Panc1 (cell line): Measurements from ENCODE around the gene SFN. TPM values are rescaled to one million over a fixed set of nuclear protein-coding genes. Genes with fewer than 3 reads are reported as not detected.

Experiments used
- ATAC-seq: fragments of 200-7000 bp; cut with Tn5 transposase; 2 replicates; pipeline ENCODE4 v1.9.1; 2020; ENCODE audit warnings: mild to moderate bottlenecking, moderate library complexity
- BruUV-seq: library from RNA; stranded (reverse); fragments of 400-500 nt; replicated peaks from 2 replicates; lab custom pipeline; 2021; lab: Mats Ljungman, UMichigan
- CTCF ChIA-PET: fragments of 300-600 bp; sonication (Branson Sonifier 250); formaldehyde crosslinking; loops from one replicate; lab custom pipeline; 2022; ENCODE audit warnings: antibody characterized with exemption; lab: Charles Lee
- POLR2A ChIA-PET: fragments of 300-600 bp; sonication (Branson Sonifier 250); formaldehyde crosslinking; loops from one replicate; lab custom pipeline; 2022; ENCODE audit warnings: antibody characterized with exemption; lab: Charles Lee
- DNase-seq: peaks from one replicate; pipeline ENCODE4 v3.0.0-alpha.2; 2010; ENCODE audit warnings: low read depth, low spot score
- H3K27ac ChIP-seq: 2 replicates; pipeline ENCODE4 v1.5.1; 2011; ENCODE audit warnings: mild to moderate bottlenecking, low read length, inconsistent platforms
- H3K27me3 ChIP-seq: fragments of 200-500 bp; sonication (Bioruptor generic); 2 replicates; pipeline ENCODE4 v1.6.0; 2014; ENCODE audit warnings: low read length, inconsistent platforms; ENCODE audit not compliant: control insufficient read depth, insufficient read depth
- H3K36me3 ChIP-seq: fragments of 200-500 bp; sonication (Bioruptor generic); 2 replicates; pipeline ENCODE4 v1.5.1; 2014; ENCODE audit warnings: inconsistent platforms, mild to moderate bottlenecking, low read length, moderate library complexity; ENCODE audit not compliant: control insufficient read depth, insufficient read depth
- H3K4me1 ChIP-seq: 2 replicates; pipeline ENCODE4 v1.5.1; 2011; ENCODE audit warnings: inconsistent platforms, mild to moderate bottlenecking, low read length, moderate library complexity; ENCODE audit not compliant: control insufficient read depth, insufficient read depth
- H3K4me3 ChIP-seq, 2 experiments: 2 replicates each; pipeline ENCODE4 v1.5.1; 2011 to 2012; ENCODE audit warnings: low read depth in 2 of 2, low read length in 2 of 2, mild to moderate bottlenecking in 2 of 2, inconsistent platforms in 1 of 2, moderate library complexity in 1 of 2
- H3K9me3 ChIP-seq: fragments of 200-500 bp; sonication (Bioruptor generic); 2 replicates; pipeline ENCODE4 v1.5.1; 2014; ENCODE audit warnings: low read depth, mild to moderate bottlenecking, inconsistent platforms, low read length, moderate library complexity; ENCODE audit not compliant: control insufficient read depth, insufficient read depth
- CTCF ChIP-seq: fragments of 450-650 bp; IDR thresholded peaks from 2 replicates; pipeline ENCODE4 v1.5.1; 2017; ENCODE audit warnings: mild to moderate bottlenecking
- POLR2AphosphoS5 ChIP-seq: IDR thresholded peaks from 2 replicates; pipeline ENCODE4 v1.6.1; 2012; ENCODE audit warnings: mild to moderate bottlenecking, low read depth, low read length, moderate library complexity
- REST ChIP-seq, 2 experiments: IDR thresholded peaks; 2 replicates each; pipeline ENCODE4 v1.6.1; 2011 to 2012; ENCODE audit warnings: low read depth in 2 of 2, control low read depth in 1 of 2, low read length in 1 of 2, mild to moderate bottlenecking in 1 of 2, moderate library complexity in 1 of 2; ENCODE audit not compliant: insufficient read depth in 1 of 2
- SIN3A ChIP-seq: IDR thresholded peaks from 2 replicates; pipeline ENCODE4 v1.6.1; 2012; ENCODE audit warnings: low read depth, mild to moderate bottlenecking, low read length, moderate library complexity, borderline replicate concordance; ENCODE audit not compliant: insufficient read depth
- TCF7L2 ChIP-seq: IDR thresholded peaks from 2 replicates; pipeline ENCODE4 v1.6.1; 2011; ENCODE audit warnings: mild to moderate bottlenecking, low read depth, low read length, inconsistent platforms
- in situ Hi-C: cut with HindIII; loops from 2 replicates; pipeline ENCODE4 v1.10.0; 2016; ENCODE audit warnings: low sequenced_read_pairs, low pct_unique_long_range_greater_than_20kb
- intact Hi-C: fragments of 100-400 bp; cut with micrococcal nuclease; formaldehyde crosslinking; loops from one replicate; pipeline ENCODE4 v1.10.0; 2022; ENCODE audit not compliant: unreplicated experiment
- total RNA-seq: library from RNA; stranded (reverse); gene quantifications from one replicate; pipeline ENCODE4 v1.2.1, GENCODE V29; 2021; ENCODE audit not compliant: unreplicated experiment

SFN gene
- total RNA-seq, 1 experiment from 2014 or later, result 188 TPM

GRCh38 chr1:26910343-26911160 is 47.6 kb downstream of the SFN start:
- no peak for TF ChIP-seq TCF7L2
- TF ChIP-seq CTCF, result no peak
- no peak for TF ChIP-seq POLR2AphosphoS5
- TF ChIP-seq SIN3A, result no peak
- TF ChIP-seq REST (IDR thresholded peaks at IDR 0.05; ENCODE audit: insufficient read depth in 1 of 2, low read depth in 2 of 2, low read length in 1 of 2), result no peak
- H3K36me3 ChIP-seq, result no peaks in the 10 kb centered on the region
- CTCF ChIA-PET, result no interaction called here
- intact Hi-C loops, result no loop called here
- no peak overlapping the region for H3K4me3 ChIP-seq
- no peak for DNase-seq
- POLR2A ChIA-PET, result no interaction called here
- in situ Hi-C loops, result no loop called here
- peaks cover 54% of the 10 kb centered on the region for H3K4me1 ChIP-seq
- no peak for ATAC-seq
- no peaks in the 10 kb centered on the region for H3K27me3 ChIP-seq
- peak overlapping the region; percentile 83 for H3K27ac ChIP-seq
- H3K9me3 ChIP-seq, result no peaks in the 10 kb centered on the region
- no TSS peak for BruUV-seq

- ChIA-PET POLR2A (no interaction called here), CTCF (interaction anchor here (0.5 kb wide), 1 partner anchor 135 kb away, joined by 4 read pairs; no protein-coding TSS in a partner anchor)
- in situ Hi-C loops, result no loop called here
- no peaks in the 10 kb centered on the region for H3K36me3 ChIP-seq
- ATAC-seq (no peak), DNase-seq (no peak)
- H3K9me3 ChIP-seq, result no peaks in the 10 kb centered on the region
- BruUV-seq, result no TSS peak
- peak overlapping the region in 1 of 2 experiments; percentile 27; a peak in 1 of 4 replicates for H3K4me3 ChIP-seq
- H3K27me3 ChIP-seq, result no peaks in the 10 kb centered on the region
- intact Hi-C loops, result no loop called here
- no peak for TF ChIP-seq REST (IDR thresholded peaks at IDR 0.05; ENCODE audit: insufficient read depth in 1 of 2, low read depth in 2 of 2, low read length in 1 of 2)
- no peak for TF ChIP-seq POLR2AphosphoS5
- TF ChIP-seq TCF7L2, result no peak
- TF ChIP-seq CTCF, result no peak
- TF ChIP-seq SIN3A, result no peak
- peaks cover 58% of the 10 kb centered on the region for H3K4me1 ChIP-seq
- peak overlapping the region; percentile 83 for H3K27ac ChIP-seq
Measured at GRCh38 chr1:26911399-26912146, 48.6 kb downstream of the SFN start.
